A549 (cell line): Measurements from ENCODE around the gene PCYT1A. TPM values are rescaled to one million over a fixed set of nuclear protein-coding genes. Genes with fewer than 3 reads are reported as not detected.
"Not testable (repeated sequence)": the region's sequence is repeated elsewhere in the genome, so short reads cannot be mapped to it uniquely, and the experiment has no call there.

ENCODE experiments used
- ATAC-seq, 2 experiments: fragments of 200-7000 bp in 1 of 2; fragments of >200 bp in 1 of 2; cut with Nextera tagmentation in 1 of 2; cut with Tn5 transposase in 1 of 2; 3 replicates each; pipeline versions ENCODE4 v1.8.0 to v1.9.1; 2018 to 2020; ENCODE audit warnings: mild to moderate bottlenecking in 1 of 2, moderate library complexity in 1 of 2
- CTCF ChIA-PET: fragments of 300-600 bp; sonication (Branson Sonifier 250); formaldehyde crosslinking; extraction: SDS; loops from one replicate; lab custom pipeline; 2021; ENCODE audit warnings: antibody characterized with exemption, inconsistent platforms; lab: Yijun Ruan, JAX
- POLR2A ChIA-PET: fragments of 350-600 bp; formaldehyde crosslinking; extraction: SDS; loops from one replicate; lab custom pipeline; 2021; ENCODE audit warnings: antibody characterized with exemption, inconsistent platforms; lab: Yijun Ruan, JAX
- DNase-seq, 2 experiments: peaks; one replicate each; pipeline versions ENCODE4 v3.0.0 to v3.0.0-alpha.2; 2011 to 2016; ENCODE audit warnings: low read depth in 1 of 2, low spot score in 1 of 2
- FAIRE-seq: peaks from 2 replicates; lab custom pipeline; 2011; peaks lifted over from hg19 to GRCh38; lab: Jason Lieb, UNC
- H3K27ac ChIP-seq, 2 experiments: fragments of >200 bp; sonication (Bioruptor Twin); formaldehyde crosslinking; 3 replicates each; pipeline ENCODE4 v1.5.1; 2016 to 2017
- H3K4me1 ChIP-seq: fragments of >200 bp; sonication (Bioruptor Twin); formaldehyde crosslinking; 3 replicates; pipeline ENCODE4 v1.6.1; 2016
- H3K4me2 ChIP-seq: fragments of >200 bp; sonication (Bioruptor Twin); formaldehyde crosslinking; 3 replicates; pipeline ENCODE4 v1.6.1; 2016
- H3K4me3 ChIP-seq: fragments of >200 bp; sonication (Bioruptor Twin); formaldehyde crosslinking; 3 replicates; pipeline ENCODE4 v1.5.1; 2016
- H3K9me3 ChIP-seq: fragments of >200 bp; sonication (Bioruptor Twin); formaldehyde crosslinking; 3 replicates; pipeline ENCODE4 v1.6.1; 2016
- CHD4 ChIP-seq: fragments of 200-600 bp; sonication (generic); IDR thresholded peaks from 2 replicates; pipeline ENCODE4 v1.6.1; 2016; ENCODE audit warnings: antibody characterized with exemption, mild to moderate bottlenecking, borderline replicate concordance
- E2F6 ChIP-seq: IDR thresholded peaks from 2 replicates; pipeline ENCODE4 v1.6.1; 2012; ENCODE audit warnings: low read depth, borderline replicate concordance
- EHMT2 ChIP-seq: fragments of 200-600 bp; sonication (generic); IDR thresholded peaks from 2 replicates; pipeline ENCODE4 v1.6.1; 2016; ENCODE audit warnings: antibody characterized with exemption, low read depth, mild to moderate bottlenecking, moderate library complexity
- GATA3 ChIP-seq: IDR thresholded peaks from 2 replicates; pipeline ENCODE4 v1.6.1; 2012; ENCODE audit warnings: borderline replicate concordance
- JUN ChIP-seq, 2 experiments: fragments of >200 bp; sonication (Bioruptor Twin); formaldehyde crosslinking; IDR thresholded peaks; 2 replicates in 1 of 2; 3 replicates in 1 of 2; pipeline ENCODE4 v1.6.1; 2016 to 2017
- JUNB ChIP-seq: fragments of >200 bp; sonication (Bioruptor Twin); formaldehyde crosslinking; IDR thresholded peaks from 2 replicates; pipeline ENCODE4 v1.6.1; 2016
- MAX ChIP-seq: IDR thresholded peaks from 2 replicates; pipeline ENCODE4 v1.6.1; 2012
- MAZ ChIP-seq: fragments of 150-350 bp; IDR thresholded peaks from 2 replicates; pipeline ENCODE4 v1.6.1; 2014; ENCODE audit warnings: antibody characterized with exemption, low read depth, low read length, borderline replicate concordance
- NFE2L2 ChIP-seq: fragments of 150-350 bp; conservative IDR thresholded peaks from 2 replicates; pipeline ENCODE4 v1.6.1; 2014; ENCODE audit warnings: low read length
- PHF8 ChIP-seq: fragments of 200-600 bp; sonication (generic); IDR thresholded peaks from 2 replicates; pipeline ENCODE4 v1.6.1; 2016; ENCODE audit warnings: low read depth, mild to moderate bottlenecking, antibody characterized with exemption, moderate library complexity, borderline replicate concordance
- SMC3 ChIP-seq: fragments of >200 bp; sonication (Bioruptor Twin); formaldehyde crosslinking; IDR thresholded peaks from 3 replicates; pipeline ENCODE4 v1.6.1; 2018; ENCODE audit warnings: inconsistent platforms
- SREBF2 ChIP-seq: fragments of 450-650 bp; IDR thresholded peaks from 2 replicates; pipeline ENCODE4 v1.6.1; 2014; ENCODE audit warnings: mild to moderate bottlenecking, moderate library complexity
- TFCP2L1 ChIP-seq: fragments of 250-450 bp; sonication (Bioruptor Pico); IDR thresholded peaks from 2 replicates; pipeline ENCODE4 v1.5.0; 2021; ENCODE audit warnings: mild to moderate bottlenecking
- WGBS: methylation state at CpG from one replicate; pipeline ENCODE4 v1.1.6; 2017; ENCODE audit errors: missing lambda C conversion rate; 5-methylcytosine and 5-hydroxymethylcytosine counted together
- polyA plus RNA-seq, 4 experiments: library from polyadenylated mRNA; depleted of rRNA in 3 of 4; stranded (reverse); fragments of >200 nt; fragmentation: RNase III in 1 of 4; extraction: RNeasy Plus Mini Kit Qiagen cat#74134 plus additional on column Dnase treatment in 1 of 4; gene quantifications; 2 replicates in 3 of 4; 3 replicates in 1 of 4; pipeline ENCODE4 v1.2.3, GENCODE V29; 2011 to 2017
- TF ChIP-seq, protein P1 (sequence below): fragments of 450-650 bp; IDR thresholded peaks from 2 replicates; pipeline ENCODE4 v1.6.1; 2014; ENCODE audit warnings: antibody characterized with exemption
- TF ChIP-seq, protein P2 (sequence below): fragments of 250-450 bp; sonication (Bioruptor Pico); IDR thresholded peaks from 2 replicates; pipeline ENCODE4 v1.5.0; 2021; ENCODE audit warnings: mild to moderate bottlenecking, moderate library complexity, borderline replicate concordance
- TF ChIP-seq, protein P3 (sequence below): fragments of >200 bp; sonication (Bioruptor Twin); formaldehyde crosslinking; IDR thresholded peaks from 3 replicates; pipeline ENCODE4 v1.5.1; 2016

Gene PCYT1A
- polyA plus RNA-seq, 2 of the 4 experiments (the other 2 are of a cell fraction): 41.9 to 45.4 TPM

DNA sequence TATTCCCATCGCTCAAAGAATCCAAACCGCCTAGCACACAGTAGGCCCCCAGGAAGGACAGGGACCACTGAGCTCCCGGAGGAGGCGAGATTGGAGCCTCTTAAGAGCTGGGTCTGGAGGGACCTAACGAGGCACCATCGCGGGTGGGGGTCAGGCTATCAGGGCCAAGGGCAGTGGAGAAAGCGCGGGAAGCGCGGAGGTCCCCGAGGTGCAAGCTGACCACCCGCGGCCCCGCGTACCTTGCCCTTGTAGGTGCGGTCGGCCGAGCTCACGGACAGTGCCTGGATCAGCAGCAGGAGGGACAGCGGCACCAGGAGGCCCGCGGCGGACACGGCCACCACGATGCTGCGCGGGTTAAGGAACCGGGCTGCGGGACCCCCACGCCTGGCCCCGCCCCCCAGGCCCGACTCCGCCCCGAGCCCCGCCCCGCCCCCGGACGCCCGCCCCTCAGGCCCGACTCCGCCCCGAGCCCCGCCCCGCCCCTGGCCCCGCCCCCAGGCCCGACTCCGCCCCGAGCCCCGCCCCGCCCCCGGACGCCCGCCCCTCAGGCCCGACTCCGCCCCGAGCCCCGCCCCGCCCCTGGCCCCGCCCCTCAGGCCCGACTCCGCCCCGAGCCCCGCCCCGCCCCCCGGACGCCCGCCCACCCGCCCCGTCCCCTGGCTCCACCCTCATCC lies 80.2 kb downstream of the PCYT1A start:
- 52% methylated on average over 18 of the region's 70 CpGs for WGBS
- H3K4me3 ChIP-seq: peak overlapping the region; percentile 78
- POLR2A ChIA-PET: no interaction called here
- H3K4me2 ChIP-seq: peak overlapping the region; percentile 98
- no peaks in the 10 kb centered on the region for H3K4me1 ChIP-seq
- ATAC-seq (peak; percentile 36 to 39; a peak in 4 of 6 replicates), DNase-seq (no peak), FAIRE-seq (no peak)
- no peak for TF ChIP-seq SREBF2
- no peak for TF ChIP-seq GATA3
- no peak for TF ChIP-seq MAX
- TF ChIP-seq MAZ: no peak
- no peak for TF ChIP-seq EHMT2
- TF ChIP-seq NFE2L2: no peak
- no peak for TF ChIP-seq TFCP2L1 (CRISPR knock-in tag)
- TF ChIP-seq, protein P1, sequence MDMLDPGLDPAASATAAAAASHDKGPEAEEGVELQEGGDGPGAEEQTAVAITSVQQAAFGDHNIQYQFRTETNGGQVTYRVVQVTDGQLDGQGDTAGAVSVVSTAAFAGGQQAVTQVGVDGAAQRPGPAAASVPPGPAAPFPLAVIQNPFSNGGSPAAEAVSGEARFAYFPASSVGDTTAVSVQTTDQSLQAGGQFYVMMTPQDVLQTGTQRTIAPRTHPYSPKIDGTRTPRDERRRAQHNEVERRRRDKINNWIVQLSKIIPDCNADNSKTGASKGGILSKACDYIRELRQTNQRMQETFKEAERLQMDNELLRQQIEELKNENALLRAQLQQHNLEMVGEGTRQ: no peak
- no peak for TF ChIP-seq JUNB
- TF ChIP-seq, protein P2, sequence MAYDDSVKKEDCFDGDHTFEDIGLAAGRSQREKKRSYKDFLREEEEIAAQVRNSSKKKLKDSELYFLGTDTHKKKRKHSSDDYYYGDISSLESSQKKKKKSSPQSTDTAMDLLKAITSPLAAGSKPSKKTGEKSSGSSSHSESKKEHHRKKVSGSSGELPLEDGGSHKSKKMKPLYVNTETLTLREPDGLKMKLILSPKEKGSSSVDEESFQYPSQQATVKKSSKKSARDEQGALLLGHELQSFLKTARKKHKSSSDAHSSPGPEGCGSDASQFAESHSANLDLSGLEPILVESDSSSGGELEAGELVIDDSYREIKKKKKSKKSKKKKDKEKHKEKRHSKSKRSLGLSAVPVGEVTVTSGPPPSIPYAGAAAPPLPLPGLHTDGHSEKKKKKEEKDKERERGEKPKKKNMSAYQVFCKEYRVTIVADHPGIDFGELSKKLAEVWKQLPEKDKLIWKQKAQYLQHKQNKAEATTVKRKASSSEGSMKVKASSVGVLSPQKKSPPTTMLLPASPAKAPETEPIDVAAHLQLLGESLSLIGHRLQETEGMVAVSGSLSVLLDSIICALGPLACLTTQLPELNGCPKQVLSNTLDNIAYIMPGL (CRISPR knock-in tag): no peak
- H3K27ac ChIP-seq: peak overlapping the region in 1 of 2 experiments; percentile 33; a peak in 1 of 6 replicates
- H3K9me3 ChIP-seq: no peaks in the 10 kb centered on the region
- CTCF ChIA-PET: interaction anchor here (0.9 to 1.5 kb wide), 3 partner anchors 9 to 134 kb away, joined by 3 to 6 read pairs (median 4); no protein-coding TSS in a partner anchor

GRCh38 chr3:196205442-196206205 lies 81.9 kb downstream of the PCYT1A start:
- H3K4me1 ChIP-seq, FAIRE-seq, H3K4me3 ChIP-seq, H3K4me2 ChIP-seq, H3K27ac ChIP-seq, ATAC-seq, H3K9me3 ChIP-seq, POLR2A ChIA-PET, DNase-seq: not testable (repeated sequence)
- CTCF ChIA-PET: interaction anchor here (0.6 kb wide), 1 partner anchor 67 kb away, joined by 3 read pairs; no protein-coding TSS in a partner anchor
- WGBS: 49% methylated on average over 9 of the region's 9 CpGs

- DNase-seq: no peak
- 82% methylated on average over 3 of the region's 3 CpGs for whole genome bisulfite sequencing
- no peak overlapping the region for H3K4me3 ChIP-seq
- H3K4me2 ChIP-seq: no peak overlapping the region
- TF ChIP-seq JUN (IDR thresholded peaks at IDR 0.05): no peak
- TF ChIP-seq EHMT2: no peak
- no peak for TF ChIP-seq GATA3
- no peak for TF ChIP-seq SMC3
- no peak for TF ChIP-seq E2F6
- TF ChIP-seq CHD4: no peak
- TF ChIP-seq PHF8: no peak
- TF ChIP-seq, protein P3, sequence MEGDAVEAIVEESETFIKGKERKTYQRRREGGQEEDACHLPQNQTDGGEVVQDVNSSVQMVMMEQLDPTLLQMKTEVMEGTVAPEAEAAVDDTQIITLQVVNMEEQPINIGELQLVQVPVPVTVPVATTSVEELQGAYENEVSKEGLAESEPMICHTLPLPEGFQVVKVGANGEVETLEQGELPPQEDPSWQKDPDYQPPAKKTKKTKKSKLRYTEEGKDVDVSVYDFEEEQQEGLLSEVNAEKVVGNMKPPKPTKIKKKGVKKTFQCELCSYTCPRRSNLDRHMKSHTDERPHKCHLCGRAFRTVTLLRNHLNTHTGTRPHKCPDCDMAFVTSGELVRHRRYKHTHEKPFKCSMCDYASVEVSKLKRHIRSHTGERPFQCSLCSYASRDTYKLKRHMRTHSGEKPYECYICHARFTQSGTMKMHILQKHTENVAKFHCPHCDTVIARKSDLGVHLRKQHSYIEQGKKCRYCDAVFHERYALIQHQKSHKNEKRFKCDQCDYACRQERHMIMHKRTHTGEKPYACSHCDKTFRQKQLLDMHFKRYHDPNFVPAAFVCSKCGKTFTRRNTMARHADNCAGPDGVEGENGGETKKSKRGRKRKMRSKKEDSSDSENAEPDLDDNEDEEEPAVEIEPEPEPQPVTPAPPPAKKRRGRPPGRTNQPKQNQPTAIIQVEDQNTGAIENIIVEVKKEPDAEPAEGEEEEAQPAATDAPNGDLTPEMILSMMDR: no peak
- no peak for TF ChIP-seq SREBF2
- no peak for ATAC-seq
- FAIRE-seq: no peak
- no peaks in the 10 kb centered on the region for H3K9me3 ChIP-seq
- CTCF ChIA-PET: interaction anchor here (0.6 kb wide), 1 partner anchor 85 kb away, joined by 3 read pairs; no protein-coding TSS in a partner anchor
- H3K27ac ChIP-seq: no peak overlapping the region
- H3K4me1 ChIP-seq: no peaks in the 10 kb centered on the region
- POLR2A ChIA-PET: no interaction called here
These were observed 83.7 kb downstream of the PCYT1A start for GRCh38 chr3:196203846-196204245.
